ENCODE results near the gene ESYT3. TPM values are rescaled to one million over a fixed set of nuclear protein-coding genes. Genes with fewer than 3 reads are reported as not detected.

ESYT3 gene
- total and polyA plus RNA-seq, 2 experiments from 2014 or later = 3.5 to 8.2 TPM

DNA sequence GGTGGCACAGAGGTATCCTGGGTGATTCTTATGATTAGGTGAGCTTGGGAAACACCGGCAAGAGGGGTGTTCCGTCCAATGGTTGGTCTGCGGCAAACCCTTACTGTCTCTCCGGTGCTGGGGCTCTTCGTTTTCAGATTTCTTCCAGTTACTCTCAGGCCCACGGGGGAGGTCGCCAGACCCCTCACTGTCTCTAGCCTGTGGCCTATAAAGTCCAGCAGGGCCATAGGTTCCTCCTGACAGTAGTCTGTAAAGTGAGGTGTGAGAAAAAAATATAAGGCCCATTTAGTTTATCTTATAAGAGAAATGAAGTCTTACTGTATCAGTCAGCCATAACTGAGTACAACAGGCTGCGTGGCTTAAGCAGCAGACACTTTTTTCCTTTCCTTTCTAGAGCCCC is 1.4 kb downstream of the ESYT3 start (continued):
- TF ChIP-seq CTCF (conservative IDR thresholded peaks at IDR 0.05; ENCODE audit: low read depth in 2 of 2) (no peak), ZNF331 (CRISPR knock-in tag; IDR thresholded peaks at IDR 0.05; ENCODE audit: low read depth) (no peak), EZH2phosphoT487 (IDR thresholded peaks at IDR 0.05; ENCODE audit: unreplicated experiment) (no peak), STAT1 (IDR thresholded peaks at IDR 0.05; ENCODE audit: unreplicated experiment) (no peak), CREB1 (CRISPR knock-in tag; IDR thresholded peaks at IDR 0.05; ENCODE audit: low read depth) (no peak), JUNB (IDR thresholded peaks at IDR 0.05; ENCODE audit: unreplicated experiment) (no peak), NANOG (IDR thresholded peaks at IDR 0.05; ENCODE audit: borderline replicate concordance) (no peak), ZNF114 (CRISPR knock-in tag; IDR thresholded peaks at IDR 0.05) (no peak), EZH2 (IDR thresholded peaks at IDR 0.05; ENCODE audit: low read depth, unreplicated experiment) (no peak)
- TF ChIP-seq, protein P1, sequence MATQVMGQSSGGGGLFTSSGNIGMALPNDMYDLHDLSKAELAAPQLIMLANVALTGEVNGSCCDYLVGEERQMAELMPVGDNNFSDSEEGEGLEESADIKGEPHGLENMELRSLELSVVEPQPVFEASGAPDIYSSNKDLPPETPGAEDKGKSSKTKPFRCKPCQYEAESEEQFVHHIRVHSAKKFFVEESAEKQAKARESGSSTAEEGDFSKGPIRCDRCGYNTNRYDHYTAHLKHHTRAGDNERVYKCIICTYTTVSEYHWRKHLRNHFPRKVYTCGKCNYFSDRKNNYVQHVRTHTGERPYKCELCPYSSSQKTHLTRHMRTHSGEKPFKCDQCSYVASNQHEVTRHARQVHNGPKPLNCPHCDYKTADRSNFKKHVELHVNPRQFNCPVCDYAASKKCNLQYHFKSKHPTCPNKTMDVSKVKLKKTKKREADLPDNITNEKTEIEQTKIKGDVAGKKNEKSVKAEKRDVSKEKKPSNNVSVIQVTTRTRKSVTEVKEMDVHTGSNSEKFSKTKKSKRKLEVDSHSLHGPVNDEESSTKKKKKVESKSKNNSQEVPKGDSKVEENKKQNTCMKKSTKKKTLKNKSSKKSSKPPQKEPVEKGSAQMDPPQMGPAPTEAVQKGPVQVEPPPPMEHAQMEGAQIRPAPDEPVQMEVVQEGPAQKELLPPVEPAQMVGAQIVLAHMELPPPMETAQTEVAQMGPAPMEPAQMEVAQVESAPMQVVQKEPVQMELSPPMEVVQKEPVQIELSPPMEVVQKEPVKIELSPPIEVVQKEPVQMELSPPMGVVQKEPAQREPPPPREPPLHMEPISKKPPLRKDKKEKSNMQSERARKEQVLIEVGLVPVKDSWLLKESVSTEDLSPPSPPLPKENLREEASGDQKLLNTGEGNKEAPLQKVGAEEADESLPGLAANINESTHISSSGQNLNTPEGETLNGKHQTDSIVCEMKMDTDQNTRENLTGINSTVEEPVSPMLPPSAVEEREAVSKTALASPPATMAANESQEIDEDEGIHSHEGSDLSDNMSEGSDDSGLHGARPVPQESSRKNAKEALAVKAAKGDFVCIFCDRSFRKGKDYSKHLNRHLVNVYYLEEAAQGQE (IDR thresholded peaks at IDR 0.05; ENCODE audit: unreplicated experiment) = no peak

DNA sequence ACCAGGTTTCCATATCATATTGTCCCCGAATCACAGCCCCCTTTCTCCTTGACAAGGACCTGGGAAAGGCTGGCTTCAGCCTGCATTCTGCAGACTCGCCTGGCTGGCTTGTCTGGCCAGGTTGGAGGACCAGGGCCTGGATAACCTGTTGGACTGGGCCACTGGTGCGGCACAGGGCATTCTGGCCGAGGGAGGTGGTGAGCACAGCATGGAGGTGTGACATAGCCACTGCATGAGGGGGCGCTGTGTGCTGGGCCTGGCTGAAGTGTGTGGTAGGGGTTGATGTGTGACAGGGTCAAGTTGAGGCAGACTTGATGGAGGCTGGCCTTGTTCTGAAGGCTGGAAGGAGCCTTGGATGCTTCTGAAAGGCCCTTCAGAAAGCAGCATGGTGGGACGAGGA is 2.9 kb downstream of the ESYT3 start:
- Histone ChIP-seq H3K79me2 (replicated peaks; ENCODE audit: insufficient read depth) (no peaks in the 10 kb centered on the region), H4K20me1 (replicated peaks; ENCODE audit: insufficient read depth) (peaks cover 11% of the 10 kb centered on the region), H3K4me1 (ENCODE audit: insufficient read depth) (peaks cover 7% of the 10 kb centered on the region; the same call in 1 of the 2 replicates), H3K9me2 (ENCODE audit: insufficient read depth) (no peaks in the 10 kb centered on the region), H3K27me3 (ENCODE audit: insufficient read depth) (peaks cover 47% of the 10 kb centered on the region), H3F3A (replicated peaks; ENCODE audit: low read depth) (0 out of 2 replicates have a peak, but pooled peaks cover 4% of the 10 kb centered on the region), H3K4me2 (no peak overlapping the region), H3K36me3 (ENCODE audit: insufficient read depth) (no peaks in the 10 kb centered on the region), H2AFZ (no peak overlapping the region), H3K27ac (ENCODE audit: low read depth) (no peak overlapping the region), H3K4me3 (no peak overlapping the region)
- Mint-ChIP-seq H3K4me3 (no peak overlapping the region), H3K36me3 (ENCODE audit: low read depth) (peaks cover 2% of the 10 kb centered on the region; the same call in 1 of the 3 replicates), H3K4me1 (peaks cover 14% of the 10 kb centered on the region), H3K27ac (no peak overlapping the region), H3K9me3 (peaks cover 13% of the 10 kb centered on the region), H3K27me3 (ENCODE audit: insufficient read depth, low read depth, poor library complexity) (peaks cover 45% of the 10 kb centered on the region)
- DNase-seq (ENCODE audit: low spot score) (no peak), ATAC-seq (no peak)
- TF ChIP-seq CTCF (conservative IDR thresholded peaks at IDR 0.05; ENCODE audit: low read depth in 2 of 2) (peak; percentile 18 to 55; a peak in 2 of 4 replicates), ZNF462 (CRISPR knock-in tag; IDR thresholded peaks at IDR 0.05) (no peak)
